Measurements from ENCODE around the gene CHKA.
"Not testable (repeated sequence)": the region's sequence is repeated elsewhere in the genome, so short reads cannot be mapped to it uniquely, and the experiment has no call there.

CHKA gene

DNA sequence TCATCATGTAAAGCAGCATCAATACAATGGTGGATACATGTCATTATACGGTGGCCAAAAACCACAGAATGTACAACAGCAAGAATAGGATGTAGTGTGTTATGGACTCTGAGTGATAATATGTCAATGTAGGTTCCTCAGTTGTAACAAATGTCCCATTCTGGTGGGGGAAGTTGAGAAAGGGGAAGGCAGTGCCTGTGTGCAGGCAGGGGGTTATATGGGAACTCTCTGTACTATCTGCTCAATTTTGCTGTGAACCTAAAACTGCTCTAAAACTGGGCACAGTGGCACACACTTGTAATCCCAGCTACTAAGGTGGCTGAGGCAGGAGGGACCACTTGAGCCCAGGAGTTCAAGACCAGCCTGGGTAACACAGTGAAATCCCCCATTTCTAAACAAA lies 5.9 kb downstream of the CHKA start:
- peak; percentile 92 for DNase-seq

- DNase-seq: no peak
Observed at GRCh38 chr11:68113986-68114385, 7.2 kb downstream of the CHKA start.

- no peak for DNase-seq
Observed at GRCh38 chr11:68107689-68108088, 13.5 kb downstream of the CHKA start.

- no peak for DNase-seq
Observed at GRCh38 chr11:68106165-68106940, 14.8 kb downstream of the CHKA start.

- DNase-seq: peak; percentile 99
Observed at GRCh38 chr11:68099474-68100405, 21.4 kb downstream of the CHKA start.

- no peak for DNase-seq
Observed at GRCh38 chr11:68099057-68099456, 22.1 kb downstream of the CHKA start.

DNA sequence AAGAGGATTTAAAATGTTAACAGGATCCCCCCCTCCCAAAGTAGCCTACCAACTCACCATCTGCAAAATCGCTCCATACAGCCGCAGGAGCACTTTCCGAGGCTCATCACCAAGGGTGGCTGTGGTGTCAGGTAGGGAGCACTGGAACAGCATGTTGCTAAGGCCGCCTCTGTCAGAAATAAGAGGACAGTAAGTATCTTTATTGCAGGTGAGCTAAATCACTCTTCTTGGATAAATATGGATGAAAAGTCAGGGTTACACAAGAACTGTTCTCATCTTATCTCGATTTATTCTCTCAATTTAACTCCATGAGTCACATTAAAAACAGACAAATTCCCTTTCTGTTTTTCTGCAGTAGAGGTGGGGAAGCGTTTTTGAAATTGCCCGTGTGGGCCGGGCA lies 24.2 kb downstream of the CHKA start:
- no peak for DNase-seq

GRCh38 chr11:68093565-68093964 lies 27.6 kb downstream of the CHKA start:
- DNase-seq: no peak

- not testable (repeated sequence) for DNase-seq
Observed at GRCh38 chr11:68092946-68093345, 28.2 kb downstream of the CHKA start.

- no peak for DNase-seq
Observed at GRCh38 chr11:68092411-68092810, 28.8 kb downstream of the CHKA start.

DNA sequence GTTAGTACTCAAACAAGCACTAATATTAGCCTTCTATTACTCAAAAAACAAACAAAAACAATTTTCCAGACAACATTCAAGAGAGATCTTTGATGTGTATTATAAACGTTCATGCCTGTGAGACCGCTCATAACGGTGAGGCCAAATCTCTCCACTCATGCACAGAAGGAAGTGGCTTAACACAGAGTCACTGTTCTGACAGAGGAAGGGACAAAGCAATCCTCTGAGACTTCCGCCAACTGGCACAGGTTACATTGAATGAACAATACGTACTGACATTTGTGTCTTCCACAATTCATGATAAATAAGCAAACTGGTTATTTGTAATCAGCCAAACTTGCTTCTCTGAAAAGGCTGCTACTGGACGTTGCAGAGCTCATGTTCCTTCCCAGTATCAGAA lies 30.5 kb downstream of the CHKA start:
- no peak for DNase-seq

DNA sequence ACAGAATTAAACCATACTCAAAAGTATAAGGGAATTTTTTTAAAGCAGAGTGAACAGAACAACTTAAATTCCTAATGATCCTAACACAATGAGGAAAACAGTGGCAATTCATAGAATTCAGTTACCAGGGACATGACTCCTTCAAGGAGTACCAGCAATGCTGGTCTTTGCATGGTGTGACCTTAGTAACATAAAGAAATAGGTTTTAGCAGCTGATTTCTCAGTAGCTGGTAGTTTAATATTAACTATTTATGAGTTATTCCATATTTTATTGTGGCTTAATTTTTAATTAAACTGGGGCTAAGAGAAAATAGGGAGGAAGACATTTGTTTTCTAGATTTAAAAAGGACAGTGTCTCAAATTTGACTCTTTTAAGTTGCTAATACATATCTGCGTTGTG lies 30.9 kb downstream of the CHKA start:
- no peak for DNase-seq

DNA sequence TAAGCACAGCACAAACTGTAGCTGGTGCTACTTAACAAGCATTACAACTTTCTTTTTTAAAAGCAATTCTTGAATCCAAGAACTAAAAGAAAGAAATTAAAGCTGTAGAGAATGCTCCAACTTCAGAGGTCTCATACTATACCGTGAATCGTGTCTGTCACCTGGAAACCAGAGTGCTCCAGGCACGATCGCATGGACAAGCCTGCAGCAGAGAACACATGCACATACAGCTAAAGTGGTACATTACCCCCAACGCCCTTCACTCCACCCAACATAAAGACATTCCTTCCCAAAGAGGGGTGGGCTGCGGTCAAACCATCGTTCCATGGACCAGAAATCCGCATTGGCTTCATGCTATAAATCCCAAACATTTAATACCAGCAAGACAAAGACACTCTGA lies 31.5 kb downstream of the CHKA start:
- no peak for DNase-seq

DNA sequence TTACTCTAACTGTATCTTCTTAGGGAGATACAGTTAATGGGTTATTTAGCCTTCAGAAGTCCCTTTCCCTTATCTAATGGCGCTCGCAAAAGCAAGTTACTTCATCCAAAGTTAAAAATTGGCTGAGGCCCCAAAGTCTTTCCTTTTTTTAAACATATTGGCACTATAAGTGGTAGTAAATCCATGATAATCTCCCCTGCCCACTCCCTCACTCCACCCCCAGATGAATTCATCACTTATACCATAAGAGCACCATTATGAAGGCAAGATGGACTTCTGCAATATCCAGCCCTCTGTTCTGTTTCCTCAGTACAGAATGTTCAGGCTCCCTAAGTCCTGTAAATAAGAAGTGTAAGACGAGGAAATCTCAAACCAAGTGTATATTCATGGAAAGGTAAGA lies 37.7 kb downstream of the CHKA start:
- DNase-seq: no peak

GRCh38 chr11:68082481-68082880 lies 38.7 kb downstream of the CHKA start:
- no peak for DNase-seq

DNA sequence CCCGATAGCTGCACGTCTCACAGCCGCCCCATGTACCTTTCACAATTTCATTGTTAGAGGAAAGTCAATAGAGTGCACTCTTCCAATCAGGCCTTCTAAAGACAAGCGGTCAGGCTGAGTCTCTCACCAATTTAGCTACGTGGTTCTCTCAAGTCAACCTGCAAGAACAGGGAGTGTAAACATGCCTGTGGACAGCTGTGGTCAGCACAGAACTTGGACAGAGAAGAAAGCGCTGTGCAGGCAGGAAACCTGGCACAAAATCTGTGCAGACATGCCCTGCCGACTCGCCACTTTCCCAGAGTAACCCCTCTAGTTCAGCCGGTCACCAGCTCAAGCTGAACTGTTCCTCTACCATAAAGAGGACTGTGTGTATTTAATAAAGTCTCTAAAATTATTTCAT lies 39.5 kb downstream of the CHKA start:
- no peak for DNase-seq

DNA sequence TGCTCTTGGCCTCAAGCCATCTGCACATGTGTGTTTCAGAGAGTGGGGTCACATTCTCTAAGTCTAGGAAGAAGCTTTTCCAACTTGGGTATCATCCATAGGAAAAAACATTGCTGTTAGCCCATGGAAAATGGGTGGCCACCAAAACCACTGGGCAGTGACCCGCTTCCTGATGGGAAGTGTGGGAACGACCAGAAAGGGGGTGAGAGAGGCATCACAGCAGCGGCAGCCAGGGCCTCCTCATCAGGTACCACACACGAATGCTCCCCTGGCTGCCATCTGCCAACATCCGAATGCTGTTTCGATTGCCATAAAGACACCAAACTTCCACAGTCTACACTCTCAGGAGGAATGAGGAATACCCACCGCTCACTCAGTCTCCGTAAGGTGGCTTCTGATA lies 40.3 kb downstream of the CHKA start:
- DNase-seq: no peak

- DNase-seq: no peak
Observed at GRCh38 chr11:68077617-68078582, 43.3 kb downstream of the CHKA start.

DNA sequence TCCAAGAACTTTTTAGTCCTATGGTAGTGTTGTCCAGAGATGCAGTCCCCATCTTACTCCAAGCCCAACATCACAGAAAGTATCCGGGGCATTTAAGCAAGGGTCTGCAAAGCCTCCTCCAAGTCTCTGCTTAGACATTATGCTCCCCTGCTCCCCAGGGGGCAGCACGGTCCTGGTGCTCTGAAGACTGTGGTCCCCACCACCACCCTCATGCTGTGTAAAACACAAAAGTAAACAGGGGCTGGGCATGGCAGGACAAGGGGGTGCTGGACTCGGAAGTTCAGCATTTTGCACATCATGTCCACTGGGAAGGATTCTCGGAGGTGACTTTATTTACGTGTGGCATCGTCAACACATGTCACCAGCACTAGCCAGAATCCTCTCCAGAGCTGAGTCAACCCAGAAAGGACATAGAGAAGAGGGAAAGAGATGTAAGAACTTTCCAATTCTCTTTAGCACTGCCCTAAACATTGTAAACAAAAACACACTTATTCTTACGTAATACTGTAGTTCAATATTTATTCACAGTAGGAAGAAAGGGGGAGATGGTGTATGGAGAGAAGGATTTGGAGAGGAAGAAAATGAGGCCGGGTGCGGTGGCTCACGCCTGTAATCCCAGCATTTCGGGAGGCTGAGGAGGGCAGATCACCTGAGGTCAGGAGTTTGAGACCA lies 44.7 kb downstream of the CHKA start:
- peak; percentile 54 for DNase-seq

GRCh38 chr11:68074584-68075352 lies 46.4 kb downstream of the CHKA start:
- DNase-seq: no peak

DNA sequence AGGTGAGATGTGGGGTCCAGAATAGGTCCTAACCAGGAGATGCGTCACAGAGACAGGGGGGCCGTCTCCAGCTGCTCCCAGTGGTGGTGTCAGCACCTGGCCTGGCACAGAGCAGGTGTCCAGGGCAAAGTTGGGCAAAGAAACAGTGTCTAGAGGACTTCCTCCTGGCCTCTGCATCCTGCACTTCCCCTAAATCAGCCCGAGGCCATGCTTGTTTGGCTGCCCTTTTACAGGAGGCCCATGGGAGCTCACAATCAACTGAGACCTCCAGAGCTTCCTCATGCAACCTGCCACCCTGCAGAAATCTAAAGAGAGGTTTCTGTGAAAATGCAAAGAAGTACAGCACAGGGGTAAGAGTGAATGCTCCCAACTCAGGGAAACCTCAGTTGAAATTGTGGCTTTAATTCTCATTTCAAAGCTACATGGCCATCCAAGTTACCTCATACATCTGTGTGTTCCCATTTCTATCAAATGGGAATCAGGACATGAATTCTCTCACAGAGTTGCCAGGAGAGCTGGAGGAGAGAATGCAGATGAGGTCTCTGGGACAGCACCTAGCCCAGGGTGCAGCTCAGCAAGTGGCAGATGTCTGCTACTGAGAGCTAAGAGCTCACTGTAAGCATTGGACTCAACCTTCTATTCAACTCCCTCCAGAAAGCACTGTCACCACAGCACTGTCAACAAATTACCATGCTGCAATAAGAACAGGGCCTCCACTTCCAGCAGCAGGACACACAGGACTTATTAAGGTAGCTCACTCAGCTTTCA lies 49.7 kb downstream of the CHKA start:
- DNase-seq: no peak

Data from OCI-M1 (cell line).